Endothelial cell of umbilical vein (primary cell): ENCODE results near the gene CHRNA5. TPM values are rescaled to one million over a fixed set of nuclear protein-coding genes. Genes with fewer than 3 reads are reported as not detected.

Experiments
- BruUV-seq: library from RNA; stranded (reverse); fragments of 400-500 nt; replicated peaks from 2 replicates; lab custom pipeline; 2021; lab: Mats Ljungman, UMichigan
- CTCF ChIA-PET: fragments of 300-600, 350-600 bp; sonication (Branson Sonifier 250); formaldehyde crosslinking; loops from one replicate; lab custom pipeline; 2021; ENCODE audit warnings: antibody characterized with exemption, inconsistent platforms; lab: Charles Lee
- POLR2A ChIA-PET: fragments of 300-600, 350-600 bp; sonication (Branson Sonifier 250); formaldehyde crosslinking; loops from one replicate; lab custom pipeline; 2021; ENCODE audit warnings: antibody characterized with exemption, inconsistent platforms; lab: Charles Lee
- DNase-seq: peaks from one replicate; pipeline ENCODE4 v3.0.0-alpha.2; 2011; ENCODE audit warnings: low read depth, low spot score
- FAIRE-seq: peaks from 2 replicates; lab custom pipeline; 2011; peaks lifted over from hg19 to GRCh38; lab: Jason Lieb, UNC
- H2AFZ ChIP-seq: 2 replicates; pipeline ENCODE4 v1.6.0; 2012; ENCODE audit warnings: low read depth, low read length, control low read depth, inconsistent platforms
- H3K27ac ChIP-seq: 2 replicates; pipeline ENCODE4 v1.5.1; 2011; ENCODE audit warnings: low read depth, mild to moderate bottlenecking, control low read depth, low read length, moderate library complexity; ENCODE audit not compliant: insufficient read depth
- H3K27me3 ChIP-seq, 2 experiments: 2 replicates each; pipeline versions ENCODE4 v1.6.0 to v1.6.1; 2011; ENCODE audit warnings: low read length in 2 of 2, mixed read lengths in 1 of 2; ENCODE audit not compliant: control insufficient read depth in 2 of 2, insufficient read depth in 2 of 2
- H3K36me3 ChIP-seq, 2 experiments: 2 replicates in 1 of 2; 3 replicates in 1 of 2; pipeline ENCODE4 v1.5.1; 2011; ENCODE audit warnings: low read length in 2 of 2, mild to moderate bottlenecking in 1 of 2, moderate library complexity in 1 of 2; ENCODE audit not compliant: control insufficient read depth in 2 of 2, insufficient read depth in 2 of 2; ENCODE audit errors: extremely low read depth in 1 of 2
- H3K4me1 ChIP-seq: 3 replicates; pipeline ENCODE4 v1.5.1; 2011; ENCODE audit warnings: mild to moderate bottlenecking, low read length; ENCODE audit not compliant: control insufficient read depth, insufficient read depth; ENCODE audit errors: extremely low read depth
- H3K4me2 ChIP-seq: 2 replicates; pipeline ENCODE4 v1.6.1; 2011; ENCODE audit warnings: low read length, control low read depth, mixed read lengths; ENCODE audit not compliant: insufficient read depth
- H3K4me3 ChIP-seq, 3 experiments: fragments of 200-600 bp in 1 of 3; sonication (generic), shearing (Covaris generic) in 1 of 3; replicated peaks in 1 of 3; 2 replicates each; pipeline ENCODE4 v1.5.1; 2011 to 2016; ENCODE audit warnings: control low read depth in 3 of 3, low read length in 3 of 3, mild to moderate bottlenecking in 2 of 3, inconsistent platforms in 1 of 3, low read depth in 1 of 3, moderate library complexity in 1 of 3; ENCODE audit not compliant: insufficient read depth in 1 of 3
- H3K79me2 ChIP-seq: 2 replicates; pipeline ENCODE4 v1.6.0; 2012; ENCODE audit warnings: low read length, inconsistent platforms; ENCODE audit not compliant: control insufficient read depth, insufficient read depth
- H3K9ac ChIP-seq: replicated peaks from 2 replicates; pipeline ENCODE3; 2011; ENCODE audit warnings: low read length, control low read depth; ENCODE audit not compliant: insufficient read depth; ENCODE audit errors: extremely low read depth
- H3K9me1 ChIP-seq: replicated peaks from 3 replicates; pipeline ENCODE4 v1.6.0; 2011; ENCODE audit warnings: mild to moderate bottlenecking, low read length; ENCODE audit not compliant: control insufficient read depth, insufficient read depth; ENCODE audit errors: extremely low read depth
- H3K9me3 ChIP-seq: replicated peaks from 2 replicates; pipeline ENCODE4 v1.5.1; 2012; ENCODE audit warnings: low read length, inconsistent platforms; ENCODE audit not compliant: control insufficient read depth, insufficient read depth
- H4K20me1 ChIP-seq: replicated peaks from 2 replicates; pipeline ENCODE3; 2011; ENCODE audit warnings: mild to moderate bottlenecking, low read length; ENCODE audit not compliant: control insufficient read depth, insufficient read depth; ENCODE audit errors: extremely low read depth
- CTCF ChIP-seq, 2 donors: IDR thresholded peaks; 1 replicate in 1 of 2; 2 replicates in 1 of 2; pipeline ENCODE4 v1.5.1; 2011; ENCODE audit warnings: low read length in 2 of 2, mild to moderate bottlenecking in 2 of 2, moderate library complexity in 2 of 2, control low read depth in 1 of 2, inconsistent platforms in 1 of 2, low read depth in 1 of 2; ENCODE audit not compliant: insufficient read depth in 1 of 2; ENCODE audit errors: extremely low read depth in 1 of 2
- EZH2 ChIP-seq: IDR thresholded peaks from 2 replicates; pipeline ENCODE4 v1.6.1; 2012; ENCODE audit warnings: borderline replicate concordance, low read depth, mild to moderate bottlenecking, moderate library complexity, low read length, inconsistent platforms; ENCODE audit not compliant: severe bottlenecking
- FOS ChIP-seq: IDR thresholded peaks from 2 replicates; pipeline ENCODE4 v1.6.1; 2011; ENCODE audit warnings: mild to moderate bottlenecking, low read length, moderate library complexity, borderline replicate concordance; ENCODE audit not compliant: insufficient read depth
- GATA2 ChIP-seq: IDR thresholded peaks from 2 replicates; pipeline ENCODE4 v1.7.0; 2011; ENCODE audit warnings: low read depth, mild to moderate bottlenecking, moderate library complexity, mixed read lengths, low read length; ENCODE audit not compliant: insufficient read length, insufficient read depth
- JUN ChIP-seq: IDR thresholded peaks from 2 replicates; pipeline ENCODE4 v1.6.1; 2011; ENCODE audit warnings: borderline replicate concordance, low read depth; ENCODE audit not compliant: insufficient read length, insufficient read depth
- MAX ChIP-seq: IDR thresholded peaks from 2 replicates; pipeline ENCODE4 v1.6.1; 2011; ENCODE audit not compliant: insufficient read depth, insufficient read length
- MYC ChIP-seq: IDR thresholded peaks from one replicate; pipeline ENCODE4 v1.6.1; 2011; ENCODE audit warnings: mild to moderate bottlenecking, low read depth, low read length
- POLR2A ChIP-seq: IDR thresholded peaks from 2 replicates; pipeline ENCODE4 v1.6.1; 2012; ENCODE audit warnings: low read depth, mild to moderate bottlenecking, control low read depth, low read length
- POLR2AphosphoS5 ChIP-seq: IDR thresholded peaks from 2 replicates; pipeline ENCODE4 v1.6.1; 2012; ENCODE audit warnings: low read depth, mild to moderate bottlenecking, control low read depth, low read length, moderate library complexity; ENCODE audit not compliant: insufficient read depth
- dilution Hi-C: fragments of 300-500 bp; cut with MboI; formaldehyde crosslinking; loops from one replicate; pipeline ENCODE4 v1.15.0; 2019; ENCODE audit warnings: low sequenced_read_pairs; ENCODE audit not compliant: extremely low pct_ligation_motif_present
- intact Hi-C: fragments of 100-400 bp; cut with micrococcal nuclease; formaldehyde crosslinking; loops from one replicate; pipeline ENCODE4 v1.10.0; 2022
- polyA plus RNA-seq, 4 experiments: library from polyadenylated mRNA; depleted of rRNA in 3 of 4; stranded (reverse) in 3 of 4; unstranded in 1 of 4; fragments of >200 nt; gene quantifications; 2 replicates each; pipeline versions ENCODE4 v1.2.1 to v1.2.3, GENCODE V29; 2011 to 2012; ENCODE audit warnings: missing spikeins in 1 of 4
- small RNA-seq: library from RNA; depleted of rRNA; stranded (forward); fragments of <200 nt; gene quantifications from one replicate; pipeline ENCODE3, GENCODE V24; 2012; ENCODE audit warnings: low replicate concordance, low read depth; ENCODE audit not compliant: insufficient read depth, insufficient read length
- total RNA-seq: library from RNA; stranded (reverse); gene quantifications from 2 replicates; pipeline ENCODE4 v1.2.3, GENCODE V29; 2021

The CHRNA5 gene
- total and polyA plus RNA-seq, 2 donors (not counting 3 experiments of a cell fraction or from before 2014, with no cell fraction given): 6.4 to 12.7 TPM

GRCh38 chr15:78642331-78642730 lies 77.0 kb downstream of the CHRNA5 start:
- H3K27ac ChIP-seq: no peak overlapping the region
- no peaks in the 10 kb centered on the region for H3K9me3 ChIP-seq
- ChIA-PET CTCF (interaction anchor here (0.8 to 1.1 kb wide), 3 partner anchors 22 to 68 kb away, joined by 3 read pairs; no protein-coding TSS in a partner anchor), POLR2A (no interaction called here)
- H4K20me1 ChIP-seq: no peaks in the 10 kb centered on the region
- no TSS peak for BruUV-seq
- H3K9ac ChIP-seq: no peak overlapping the region
- dilution Hi-C loops: no loop called here
- H3K4me2 ChIP-seq: no peak overlapping the region
- TF ChIP-seq POLR2A (no peak), FOS (no peak), EZH2 (no peak), GATA2 (no peak), MAX (no peak), POLR2AphosphoS5 (no peak), MYC (no peak), JUN (no peak), CTCF (IDR thresholded peaks at IDR 0.05; ENCODE audit: extremely low read depth in 1 of 2, insufficient read depth in 1 of 2, low read depth in 1 of 2, low read length in 2 of 2) (no peak)
- DNase-seq: no peak
- H3K9me1 ChIP-seq: no peaks in the 10 kb centered on the region
- peaks cover 0 to 2% of the 10 kb centered on the region in 2 experiments for H3K27me3 ChIP-seq
- H3K4me3 ChIP-seq: no peak overlapping the region
- no peaks in the 10 kb centered on the region for H3K36me3 ChIP-seq
- no peak for FAIRE-seq
- no peaks in the 10 kb centered on the region for H3K79me2 ChIP-seq
- H3K4me1 ChIP-seq: peaks cover 2% of the 10 kb centered on the region
- no peak overlapping the region for H2AFZ ChIP-seq
- intact Hi-C loops: no loop called here

Small RNA genes lying within 50 kb of the gene (small RNA-seq; reads per million reads assigned to genes)
- not detected for gene AC067863.2

Other genes starting within 250 kb of the CHRNA5 start
- gene CRABP1, start 225.2 kb upstream of the CHRNA5 start, total RNA-seq: not detected in 2 replicates
- 0.11 TPM in 1 of 2 replicates, not detected in the other for gene CRABP1, start 225.2 kb upstream of the CHRNA5 start, polyA plus RNA-seq
- 51.4 and 54.3 TPM in 2 replicates for gene IREB2, start 127.3 kb upstream of the CHRNA5 start, total RNA-seq
- gene IREB2, start 127.3 kb upstream of the CHRNA5 start, polyA plus RNA-seq: 10.3 and 12.7 TPM in 2 replicates
- 2.1 and 2.7 TPM in 2 replicates for gene HYKK, start 57.9 kb upstream of the CHRNA5 start, total RNA-seq
- 1.0 and 1.3 TPM in 2 replicates for gene HYKK, start 57.9 kb upstream of the CHRNA5 start, polyA plus RNA-seq
- 250 and 260 TPM in 2 replicates for gene PSMA4, start 25.1 kb upstream of the CHRNA5 start, total RNA-seq
- gene PSMA4, start 25.1 kb upstream of the CHRNA5 start, polyA plus RNA-seq: 238 and 279 TPM in 2 replicates
- not detected in 2 replicates for gene CHRNA3, start 55.5 kb downstream of the CHRNA5 start, total RNA-seq
- not detected in 2 replicates for gene CHRNA3, start 55.5 kb downstream of the CHRNA5 start, polyA plus RNA-seq
- not detected in 2 replicates for gene CHRNB4, start 75.7 kb downstream of the CHRNA5 start, total RNA-seq
- 0.03 and 0.08 TPM in 2 replicates for gene CHRNB4, start 75.7 kb downstream of the CHRNA5 start, polyA plus RNA-seq
- 56.4 and 64.7 TPM in 2 replicates for gene ADAMTS7, start 245.9 kb downstream of the CHRNA5 start, total RNA-seq
- gene ADAMTS7, start 245.9 kb downstream of the CHRNA5 start, polyA plus RNA-seq: 49.6 and 58.5 TPM in 2 replicates